ENCODE measurements around the gene CFAP65.

- no peak for TF ChIP-seq CTCF (IDR thresholded peaks at IDR 0.05)
- TF ChIP-seq EP300 (IDR thresholded peaks at IDR 0.05): no peak
These were observed 19.8 kb upstream of the CFAP65 start, which contains the start of gene IHH for GRCh38 chr2:219060821-219061791.

All from gastroesophageal sphincter (tissue), 3 donors.